Choroid plexus epithelial cell (primary cell): ENCODE data around the gene ZNF350.

Experiments
- DNase-seq: peaks from one replicate; pipeline ENCODE4 v3.0.0-alpha.2; 2010; ENCODE audit warnings: low read depth
- H3K4me3 ChIP-seq: 2 replicates; pipeline ENCODE4 v1.5.1; 2011; ENCODE audit warnings: low read depth, mild to moderate bottlenecking, control low read depth, low read length, moderate library complexity
- TF ChIP-seq, protein P1 (sequence below): conservative IDR thresholded peaks from 2 replicates; pipeline ENCODE4 v1.5.1; 2011; ENCODE audit warnings: low read depth, mild to moderate bottlenecking, control low read depth, inconsistent platforms, low read length, moderate library complexity

The ZNF350 gene

DNA sequence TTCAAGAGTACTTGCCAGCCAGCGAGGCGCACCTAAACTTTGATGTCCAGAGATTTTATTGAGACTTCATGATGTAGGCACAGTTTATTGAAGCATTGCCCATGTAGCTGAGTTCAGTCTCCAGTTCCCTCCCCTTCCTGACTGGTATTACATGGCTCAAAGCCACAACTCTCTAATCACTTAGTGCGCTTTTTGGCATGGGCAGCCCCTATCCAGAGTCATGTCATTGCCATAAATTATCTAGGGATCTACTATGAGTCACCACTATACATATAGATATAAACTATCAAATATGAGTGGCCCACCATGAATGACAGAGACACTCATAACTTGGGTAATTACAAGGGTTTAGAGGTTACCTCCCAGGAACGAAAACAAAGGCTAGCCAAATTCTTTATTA is 33.9 kb upstream of the ZNF350 start:
- H3K4me3 ChIP-seq = no peak overlapping the region

GRCh38 chr19:52010674-52011073 is 24.0 kb upstream of the ZNF350 start:
- no peak overlapping the region for H3K4me3 ChIP-seq
- TF ChIP-seq, protein P1, sequence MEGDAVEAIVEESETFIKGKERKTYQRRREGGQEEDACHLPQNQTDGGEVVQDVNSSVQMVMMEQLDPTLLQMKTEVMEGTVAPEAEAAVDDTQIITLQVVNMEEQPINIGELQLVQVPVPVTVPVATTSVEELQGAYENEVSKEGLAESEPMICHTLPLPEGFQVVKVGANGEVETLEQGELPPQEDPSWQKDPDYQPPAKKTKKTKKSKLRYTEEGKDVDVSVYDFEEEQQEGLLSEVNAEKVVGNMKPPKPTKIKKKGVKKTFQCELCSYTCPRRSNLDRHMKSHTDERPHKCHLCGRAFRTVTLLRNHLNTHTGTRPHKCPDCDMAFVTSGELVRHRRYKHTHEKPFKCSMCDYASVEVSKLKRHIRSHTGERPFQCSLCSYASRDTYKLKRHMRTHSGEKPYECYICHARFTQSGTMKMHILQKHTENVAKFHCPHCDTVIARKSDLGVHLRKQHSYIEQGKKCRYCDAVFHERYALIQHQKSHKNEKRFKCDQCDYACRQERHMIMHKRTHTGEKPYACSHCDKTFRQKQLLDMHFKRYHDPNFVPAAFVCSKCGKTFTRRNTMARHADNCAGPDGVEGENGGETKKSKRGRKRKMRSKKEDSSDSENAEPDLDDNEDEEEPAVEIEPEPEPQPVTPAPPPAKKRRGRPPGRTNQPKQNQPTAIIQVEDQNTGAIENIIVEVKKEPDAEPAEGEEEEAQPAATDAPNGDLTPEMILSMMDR = no peak

More for the DNA sequence above, 33.9 kb upstream of the ZNF350 start:
- TF ChIP-seq, protein P1 = no peak
- no peak for DNase-seq

DNA sequence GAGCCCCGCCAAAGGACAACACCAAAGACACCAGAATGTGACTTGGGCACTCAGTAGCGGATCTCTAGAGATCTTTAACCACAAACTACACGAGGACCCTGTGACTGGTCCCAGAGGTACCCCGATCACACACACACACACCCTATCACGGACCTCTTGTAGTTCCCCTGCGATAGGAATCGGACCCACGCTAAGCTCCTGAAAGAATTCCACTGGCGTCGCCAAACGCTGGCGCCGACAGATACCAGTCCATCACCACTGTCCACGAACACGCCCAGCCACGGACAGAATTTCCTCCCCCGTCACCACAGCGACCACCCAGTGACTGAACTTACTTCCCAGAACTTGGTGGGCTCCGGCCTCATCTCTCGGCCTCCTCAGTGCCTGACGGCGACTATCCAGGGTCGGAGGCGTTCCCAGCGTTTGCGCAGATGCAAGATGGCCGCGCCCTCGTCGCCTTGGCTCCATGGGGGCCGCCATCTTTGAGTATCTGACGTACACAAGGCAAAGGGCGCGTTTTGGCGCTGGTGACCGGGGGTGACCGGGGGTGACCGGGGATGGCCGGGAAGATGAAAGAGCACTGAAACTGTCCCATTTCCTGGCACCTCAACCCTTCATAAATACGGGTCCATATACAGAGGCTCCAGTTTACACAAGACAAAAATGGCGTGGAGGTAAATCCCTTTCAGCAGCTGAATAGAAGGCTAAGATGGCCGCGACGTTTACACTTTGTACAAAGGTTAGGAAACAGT is 21.3 kb upstream of the ZNF350 start, which contains the start of gene ZNF615:
Gene ZNF615 (minus strand): TSS at position 406 of the 752 bp plus-strand sequence. CDS start 4,500 bp downstream, outside the sequence.
- DNase-seq = peak; percentile 90
- H3K4me3 ChIP-seq = peak within 1 kb of the TSS; percentile 96
- TF ChIP-seq, protein P1 = no peak

More at GRCh38 chr19:52010674-52011073, 24.0 kb upstream of the ZNF350 start:
- no peak for DNase-seq

- TF ChIP-seq, protein P1 = no peak
- peak; percentile 6 for DNase-seq
- peak overlapping the region; percentile 96 for H3K4me3 ChIP-seq
Measured at GRCh38 chr19:52007451-52007805, 20.8 kb upstream of the ZNF350 start.

DNA sequence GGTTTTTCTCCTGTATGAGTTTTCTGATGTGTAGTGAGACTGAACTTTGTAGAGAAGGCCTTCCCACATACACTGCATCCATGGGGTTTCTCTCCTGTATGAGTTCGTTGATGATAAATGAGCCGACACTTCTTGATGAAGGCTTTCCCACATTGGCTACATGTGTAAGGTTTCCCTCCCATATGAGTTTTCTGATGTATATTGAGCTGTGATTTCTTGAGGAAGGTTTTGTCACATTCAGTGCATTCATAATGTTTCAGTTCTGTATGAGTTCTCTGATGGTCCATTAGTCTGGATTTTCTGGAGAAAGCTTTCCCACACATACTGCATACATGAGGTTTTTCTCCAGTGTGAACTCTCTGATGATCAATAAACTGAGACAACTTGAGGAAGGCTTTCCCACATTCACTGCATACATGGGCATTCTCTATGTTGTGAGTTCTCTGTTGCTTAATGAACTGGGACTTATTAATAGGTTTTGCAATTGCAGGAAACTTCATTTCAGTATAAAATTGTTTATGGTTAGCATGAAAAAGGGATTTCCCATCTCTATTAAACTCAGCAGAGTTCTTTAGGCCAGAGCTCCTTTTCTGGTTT is 7.5 kb upstream of the ZNF350 start:
- no peak for DNase-seq
- TF ChIP-seq, protein P1 = no peak
- H3K4me3 ChIP-seq = no peak overlapping the region

GRCh38 chr19:51993422-51993821 is 6.8 kb upstream of the ZNF350 start:
- TF ChIP-seq, protein P1 = no peak
- no peak for DNase-seq
- no peak overlapping the region for H3K4me3 ChIP-seq
